Measurements from ENCODE around the gene GRK5. TPM values are rescaled to one million over a fixed set of nuclear protein-coding genes. Genes with fewer than 3 reads are reported as not detected.

GRK5 gene
- total RNA-seq, 1 donor = 1.8 TPM

GRCh38 chr10:119190353-119190752 lies 17.0 kb upstream of the GRK5 start:
- H4K20me1 ChIP-seq (ENCODE audit: insufficient read depth, low read length) = no peaks in the 10 kb centered on the region
- peaks cover 20% of the 10 kb centered on the region for H3K4me1 ChIP-seq (ENCODE audit: insufficient read depth, low read length)
- peak; percentile 88 for DNase-seq (ENCODE audit: insufficient read length, low spot score, missing footprints)
- H3K36me3 ChIP-seq (ENCODE audit: insufficient read depth, low read length) = no peaks in the 10 kb centered on the region
- no peaks in the 10 kb centered on the region for H3K9me3 ChIP-seq (ENCODE audit: low read depth, low read length)
- H3K4me2 ChIP-seq (ENCODE audit: insufficient read depth, low read length) = peak overlapping the region; percentile 9
- no peak overlapping the region for H3K4me3 ChIP-seq (ENCODE audit: insufficient read depth, low read length)
- no peaks in the 10 kb centered on the region for H3K27me3 ChIP-seq (ENCODE audit: insufficient read depth, low read length)
- no peaks in the 10 kb centered on the region for H3K79me2 ChIP-seq (ENCODE audit: insufficient read depth, low read length)
- H3K27ac ChIP-seq (ENCODE audit: low read depth, low read length) = peak overlapping the region; percentile 78
- no peak for TF ChIP-seq CTCF (IDR thresholded peaks at IDR 0.05; ENCODE audit: extremely low read depth, low read depth, low read length)
- no peak overlapping the region for H2AFZ ChIP-seq (ENCODE audit: low read length)

- Histone ChIP-seq H3K9me3 (ENCODE audit: low read depth, low read length) (no peaks in the 10 kb centered on the region), H3K4me1 (ENCODE audit: insufficient read depth, low read length) (peaks cover 20% of the 10 kb centered on the region), H4K20me1 (ENCODE audit: insufficient read depth, low read length) (no peaks in the 10 kb centered on the region), H3K4me3 (ENCODE audit: insufficient read depth, low read length) (no peak overlapping the region), H3K27me3 (ENCODE audit: insufficient read depth, low read length) (no peaks in the 10 kb centered on the region), H3K4me2 (ENCODE audit: insufficient read depth, low read length) (peak overlapping the region; percentile 9), H3K79me2 (ENCODE audit: insufficient read depth, low read length) (no peaks in the 10 kb centered on the region), H3K27ac (ENCODE audit: low read depth, low read length) (peak overlapping the region; percentile 78), H3K36me3 (ENCODE audit: insufficient read depth, low read length) (no peaks in the 10 kb centered on the region), H2AFZ (ENCODE audit: low read length) (no peak overlapping the region)
- no peak for DNase-seq (ENCODE audit: insufficient read length, low spot score, missing footprints)
- no peak for TF ChIP-seq CTCF (IDR thresholded peaks at IDR 0.05; ENCODE audit: extremely low read depth, low read depth, low read length)
These were observed 16.2 kb upstream of the GRK5 start for GRCh38 chr10:119190954-119191785.

GRCh38 chr10:119191881-119192280 lies 15.5 kb upstream of the GRK5 start:
- Histone ChIP-seq H3K36me3 (ENCODE audit: insufficient read depth, low read length) (no peaks in the 10 kb centered on the region), H3K27ac (ENCODE audit: low read depth, low read length) (no peak overlapping the region), H4K20me1 (ENCODE audit: insufficient read depth, low read length) (no peaks in the 10 kb centered on the region), H2AFZ (ENCODE audit: low read length) (no peak overlapping the region), H3K4me2 (ENCODE audit: insufficient read depth, low read length) (no peak overlapping the region), H3K27me3 (ENCODE audit: insufficient read depth, low read length) (no peaks in the 10 kb centered on the region), H3K4me1 (ENCODE audit: insufficient read depth, low read length) (peaks cover 20% of the 10 kb centered on the region), H3K4me3 (ENCODE audit: insufficient read depth, low read length) (no peak overlapping the region), H3K9me3 (ENCODE audit: low read depth, low read length) (no peaks in the 10 kb centered on the region), H3K79me2 (ENCODE audit: insufficient read depth, low read length) (no peaks in the 10 kb centered on the region)
- TF ChIP-seq CTCF (IDR thresholded peaks at IDR 0.05; ENCODE audit: extremely low read depth, low read depth, low read length) = no peak
- DNase-seq (ENCODE audit: insufficient read length, low spot score, missing footprints) = no peak

GRCh38 chr10:119197921-119198320 lies 9.4 kb upstream of the GRK5 start:
- Histone ChIP-seq H3K27me3 (ENCODE audit: insufficient read depth, low read length) (peaks cover 5% of the 10 kb centered on the region), H3K4me3 (ENCODE audit: insufficient read depth, low read length) (no peak overlapping the region), H3K4me2 (ENCODE audit: insufficient read depth, low read length) (no peak overlapping the region), H3K4me1 (ENCODE audit: insufficient read depth, low read length) (peaks cover 7% of the 10 kb centered on the region), H3K36me3 (ENCODE audit: insufficient read depth, low read length) (no peaks in the 10 kb centered on the region), H3K9me3 (ENCODE audit: low read depth, low read length) (no peaks in the 10 kb centered on the region), H3K27ac (ENCODE audit: low read depth, low read length) (no peak overlapping the region), H4K20me1 (ENCODE audit: insufficient read depth, low read length) (no peaks in the 10 kb centered on the region), H2AFZ (ENCODE audit: low read length) (no peak overlapping the region), H3K79me2 (ENCODE audit: insufficient read depth, low read length) (no peaks in the 10 kb centered on the region)
- no peak for DNase-seq (ENCODE audit: insufficient read length, low spot score, missing footprints)
- TF ChIP-seq CTCF (IDR thresholded peaks at IDR 0.05; ENCODE audit: extremely low read depth, low read depth, low read length) = no peak
